Muscle layer of duodenum (tissue), 2 donors: ENCODE measurements around the gene MME.

Experiments used
- H3K27ac ChIP-seq: one replicate; pipeline ENCODE4 v1.7.0; 2013; ENCODE audit warnings: mild to moderate bottlenecking, low read length
- H3K27me3 ChIP-seq: one replicate; pipeline ENCODE4 v1.7.0; 2013; ENCODE audit warnings: low read depth, mild to moderate bottlenecking, control low read depth, low read length
- H3K36me3 ChIP-seq, 2 donors: one replicate each; pipeline ENCODE4 v1.7.0; 2013; ENCODE audit warnings: low read length in 2 of 2, control low read depth in 1 of 2, mild to moderate bottlenecking in 1 of 2; ENCODE audit not compliant: insufficient read depth in 2 of 2, control insufficient read depth in 1 of 2
- H3K4me1 ChIP-seq, 2 donors: one replicate each; pipeline ENCODE4 v1.7.0; 2013; ENCODE audit warnings: low read length in 2 of 2, mild to moderate bottlenecking in 2 of 2, control low read depth in 1 of 2, moderate library complexity in 1 of 2; ENCODE audit not compliant: insufficient read depth in 2 of 2, control insufficient read depth in 1 of 2
- H3K4me3 ChIP-seq, 2 donors: one replicate each; pipeline ENCODE4 v1.7.0; 2013; ENCODE audit warnings: low read length in 2 of 2, low read depth in 1 of 2, mild to moderate bottlenecking in 1 of 2
- H3K9me3 ChIP-seq, 2 donors: one replicate each; pipeline ENCODE4 v1.7.0; 2013; ENCODE audit warnings: low read length in 2 of 2, control low read depth in 1 of 2, mild to moderate bottlenecking in 1 of 2; ENCODE audit not compliant: control insufficient read depth in 1 of 2
- donor health status: healthy.

The MME gene

DNA sequence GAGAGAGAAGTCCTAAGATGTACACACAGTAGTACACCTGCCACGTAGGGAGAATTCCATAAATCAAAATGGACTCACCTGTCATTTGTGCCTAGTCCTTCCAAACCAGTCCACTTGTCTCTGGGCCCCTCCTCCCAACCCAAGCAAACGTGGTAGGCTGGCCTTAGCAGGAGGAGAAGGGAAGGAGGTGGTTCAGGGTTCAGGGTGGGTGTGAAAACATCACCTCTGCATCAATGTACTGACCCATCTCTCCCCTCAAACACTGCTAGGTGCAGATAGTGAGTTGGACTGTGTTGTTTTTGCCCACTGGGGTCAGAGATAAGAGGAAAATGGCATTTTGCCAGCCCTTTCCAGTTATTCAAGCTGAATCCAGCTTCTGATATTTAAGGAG, 99.3 kb downstream of the MME start:
- H3K36me3 ChIP-seq: no peaks in the 10 kb centered on the region
- H3K4me1 ChIP-seq: peaks cover 0 to 3% of the 10 kb centered on the region in 2 donors
- H3K4me3 ChIP-seq: no peak overlapping the region
- H3K27me3 ChIP-seq: no peaks in the 10 kb centered on the region
- no peak overlapping the region for H3K27ac ChIP-seq
- no peaks in the 10 kb centered on the region for H3K9me3 ChIP-seq

DNA sequence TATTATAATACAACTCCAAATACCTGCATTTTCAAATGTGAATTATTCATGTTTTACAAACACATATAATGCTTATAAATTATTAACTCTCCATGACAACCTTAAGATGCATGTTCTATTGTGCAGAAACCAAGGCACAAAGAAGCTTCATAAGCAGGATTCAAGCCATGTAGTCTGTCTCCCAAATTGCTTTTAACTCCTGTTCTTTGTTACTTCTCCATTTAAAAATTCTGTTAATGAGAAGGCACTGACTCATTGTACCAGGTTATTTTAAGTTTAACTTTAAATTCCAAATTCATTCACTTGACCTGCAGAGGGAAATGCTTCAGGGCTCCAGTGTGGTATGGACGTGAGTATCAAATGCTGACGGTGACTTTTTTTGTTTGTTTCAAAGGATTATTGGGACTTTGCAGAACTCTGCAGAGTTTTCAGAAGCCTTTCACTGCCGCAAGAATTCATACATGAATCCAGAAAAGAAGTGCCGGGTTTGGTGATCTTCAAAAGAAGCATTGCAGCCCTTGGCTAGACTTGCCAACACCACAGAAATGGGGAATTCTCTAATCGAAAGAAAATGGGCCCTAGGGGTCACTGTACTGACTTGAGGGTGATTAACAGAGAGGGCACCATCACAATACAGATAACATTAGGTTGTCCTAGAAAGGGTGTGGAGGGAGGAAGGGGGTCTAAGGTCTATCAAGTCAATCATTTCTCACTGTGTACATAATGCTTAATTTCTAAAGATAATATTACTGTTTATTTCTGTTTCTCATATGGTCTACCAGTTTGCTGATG, 100.0 kb downstream of the MME start:
- Histone ChIP-seq H3K27ac (no peak overlapping the region), H3K4me1 (peaks cover 0 to 3% of the 10 kb centered on the region in 2 donors), H3K9me3 (no peaks in the 10 kb centered on the region), H3K27me3 (no peaks in the 10 kb centered on the region), H3K36me3 (no peaks in the 10 kb centered on the region), H3K4me3 (no peak overlapping the region)

GRCh38 chr3:155182467-155182866, 102.3 kb downstream of the MME start:
- no peak overlapping the region for H3K27ac ChIP-seq
- no peaks in the 10 kb centered on the region for H3K36me3 ChIP-seq
- H3K4me1 ChIP-seq: peaks cover 0 to 3% of the 10 kb centered on the region in 2 donors
- no peak overlapping the region for H3K4me3 ChIP-seq
- H3K27me3 ChIP-seq: no peaks in the 10 kb centered on the region
- no peaks in the 10 kb centered on the region for H3K9me3 ChIP-seq

- Histone ChIP-seq H3K27me3 (no peaks in the 10 kb centered on the region), H3K36me3 (no peaks in the 10 kb centered on the region), H3K9me3 (no peaks in the 10 kb centered on the region), H3K4me1 (peaks cover 0 to 3% of the 10 kb centered on the region in 2 donors), H3K4me3 (no peak overlapping the region), H3K27ac (no peak overlapping the region)
These were observed 103.9 kb downstream of the MME start for GRCh38 chr3:155184011-155184410.

DNA sequence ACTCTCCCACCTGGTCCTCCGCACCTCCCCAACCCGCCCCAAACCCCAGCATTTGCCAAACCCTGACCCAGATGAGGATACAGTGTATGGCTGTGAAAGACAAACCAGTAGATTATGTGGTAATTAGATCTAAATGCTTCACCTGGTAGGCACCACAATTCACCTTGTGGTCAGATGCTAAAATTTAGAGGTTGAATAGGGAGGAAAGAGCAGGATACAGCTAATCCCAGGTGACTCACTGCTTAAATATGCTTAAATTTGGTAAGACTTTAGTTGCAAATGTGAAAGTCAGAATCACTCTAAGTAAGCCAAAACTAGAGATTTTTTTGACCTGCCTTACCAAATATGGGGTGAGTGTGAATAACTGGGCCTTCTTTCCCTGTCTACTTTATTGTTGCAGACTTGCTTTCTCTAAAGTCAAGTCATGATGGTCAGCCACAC, 105.5 kb downstream of the MME start:
- Histone ChIP-seq H3K27ac (no peak overlapping the region), H3K4me1 (peaks cover 0 to 3% of the 10 kb centered on the region in 2 donors), H3K4me3 (no peak overlapping the region), H3K36me3 (no peaks in the 10 kb centered on the region), H3K9me3 (no peaks in the 10 kb centered on the region), H3K27me3 (no peaks in the 10 kb centered on the region)

GRCh38 chr3:155188031-155188430, 107.9 kb downstream of the MME start:
- Histone ChIP-seq H3K9me3 (no peaks in the 10 kb centered on the region), H3K27me3 (no peaks in the 10 kb centered on the region), H3K27ac (no peak overlapping the region), H3K4me3 (no peak overlapping the region), H3K4me1 (peaks cover 3 to 9% of the 10 kb centered on the region in 2 donors), H3K36me3 (no peaks in the 10 kb centered on the region)

- Histone ChIP-seq H3K9me3 (no peaks in the 10 kb centered on the region), H3K4me3 (no peak overlapping the region), H3K4me1 (peaks cover 0 to 9% of the 10 kb centered on the region in 2 donors), H3K27me3 (no peaks in the 10 kb centered on the region), H3K36me3 (no peaks in the 10 kb centered on the region), H3K27ac (no peak overlapping the region)
These were observed 109.4 kb downstream of the MME start for GRCh38 chr3:155189478-155189877.

GRCh38 chr3:155190691-155191090, 110.6 kb downstream of the MME start:
- Histone ChIP-seq H3K9me3 (no peaks in the 10 kb centered on the region), H3K36me3 (no peaks in the 10 kb centered on the region), H3K4me1 (peaks cover 0 to 9% of the 10 kb centered on the region in 2 donors), H3K27me3 (no peaks in the 10 kb centered on the region), H3K27ac (no peak overlapping the region), H3K4me3 (no peak overlapping the region)

DNA sequence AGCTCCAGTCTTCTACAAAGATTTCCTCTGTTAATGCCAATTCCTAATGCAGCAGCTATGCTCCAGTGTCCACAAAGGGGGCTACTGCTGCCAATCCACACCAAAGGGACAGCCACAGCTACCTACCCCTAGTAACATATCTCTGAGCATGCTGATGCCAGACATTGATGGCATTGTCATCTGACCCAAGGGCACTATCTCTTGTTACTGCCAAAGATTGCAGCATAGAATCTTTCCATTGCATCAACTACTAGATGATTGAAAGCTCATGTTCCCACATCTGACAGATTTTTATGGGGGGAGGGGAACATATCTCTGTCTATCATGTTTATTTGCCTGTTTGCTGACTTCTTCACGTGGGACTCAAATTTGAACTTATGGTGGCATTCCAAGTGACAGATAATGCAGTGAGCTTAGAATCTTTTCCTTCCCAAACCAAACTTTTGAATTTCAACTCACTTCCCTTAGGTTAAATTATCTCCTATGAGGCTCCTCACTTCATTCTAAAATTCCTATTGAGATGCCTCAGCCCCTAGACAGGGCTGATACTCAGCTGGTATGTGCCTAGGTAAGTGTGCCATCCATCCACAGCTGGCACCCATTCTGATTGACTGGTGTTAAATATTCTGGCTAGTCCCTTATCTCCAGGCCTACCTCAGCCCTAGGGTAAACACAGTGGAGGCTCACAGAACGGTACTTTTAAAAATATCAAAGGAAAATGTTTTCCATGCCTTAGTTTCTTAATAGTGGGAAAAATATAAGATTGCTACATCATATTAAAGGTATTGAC, 113.0 kb downstream of the MME start:
- H3K27ac ChIP-seq: no peak overlapping the region
- no peaks in the 10 kb centered on the region for H3K9me3 ChIP-seq
- H3K4me1 ChIP-seq: peaks cover 0 to 9% of the 10 kb centered on the region in 2 donors
- H3K36me3 ChIP-seq: no peaks in the 10 kb centered on the region
- no peaks in the 10 kb centered on the region for H3K27me3 ChIP-seq
- no peak overlapping the region for H3K4me3 ChIP-seq

DNA sequence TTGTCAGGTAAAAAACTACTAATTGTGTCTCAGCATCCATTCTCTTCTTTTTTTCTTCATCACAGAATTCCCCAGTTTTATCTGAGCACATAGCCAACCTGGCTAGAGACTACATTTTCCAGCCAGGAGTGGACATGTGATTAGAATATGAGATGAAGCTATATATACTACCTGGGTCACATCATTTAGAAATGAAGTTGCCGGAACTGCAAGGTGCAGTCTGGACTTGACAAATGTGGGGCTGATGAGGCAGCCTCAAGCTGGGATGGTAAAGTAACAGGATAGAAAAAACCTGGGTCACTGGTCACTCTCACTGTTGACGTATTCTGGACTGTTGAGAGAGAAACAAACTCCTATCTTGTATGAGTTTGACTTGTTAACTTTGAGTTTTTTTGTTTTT, 113.7 kb downstream of the MME start:
- Histone ChIP-seq H3K4me3 (no peak overlapping the region), H3K9me3 (no peaks in the 10 kb centered on the region), H3K27ac (no peak overlapping the region), H3K27me3 (no peaks in the 10 kb centered on the region), H3K4me1 (peaks cover 0 to 9% of the 10 kb centered on the region in 2 donors), H3K36me3 (no peaks in the 10 kb centered on the region)

DNA sequence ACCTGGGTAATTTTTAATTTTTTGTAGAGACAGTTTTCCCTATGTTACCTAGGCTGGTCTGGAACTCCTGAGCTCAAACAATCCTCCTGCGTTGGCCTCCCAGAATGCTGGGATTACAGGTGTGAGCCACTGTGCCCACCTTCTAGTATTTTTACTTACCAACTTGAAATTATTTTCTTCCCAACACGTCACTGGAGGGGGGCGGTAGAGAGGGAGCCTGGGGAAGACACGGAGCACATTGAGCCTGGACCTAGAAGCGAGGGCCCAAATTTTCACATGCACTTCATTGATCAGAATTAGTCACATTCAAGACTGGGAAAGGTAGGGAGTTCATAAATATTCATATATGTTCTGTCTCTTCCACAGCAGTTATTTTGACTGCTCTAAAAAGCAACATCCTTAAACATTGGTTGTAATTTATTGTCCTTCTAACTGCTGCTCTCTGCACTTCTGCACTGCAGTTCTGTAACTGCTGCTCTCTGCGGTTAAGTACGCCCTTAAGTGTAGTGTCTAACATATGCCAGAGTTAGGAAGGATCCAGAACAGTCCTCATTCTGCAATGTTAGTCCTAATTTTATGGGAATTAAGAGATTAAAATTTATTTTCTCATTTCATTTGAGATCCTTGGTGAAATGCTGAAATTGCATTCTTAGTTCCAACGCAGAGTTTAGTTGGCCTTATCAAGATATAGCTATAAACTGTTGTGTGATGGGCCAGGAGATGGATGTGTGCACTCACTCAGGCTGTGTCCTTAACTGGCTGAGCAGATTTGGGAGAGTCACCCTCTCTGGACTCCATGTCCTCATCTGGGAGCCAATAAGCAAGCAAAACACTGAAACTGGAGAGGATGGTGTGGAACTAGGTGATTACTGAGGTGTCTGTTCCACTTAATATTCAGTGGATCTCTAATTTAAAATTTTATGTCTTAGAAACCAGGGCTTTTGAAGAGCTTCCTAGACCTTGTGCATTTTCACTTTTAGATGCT, 115.1 kb downstream of the MME start:
- Histone ChIP-seq H3K4me3 (no peak overlapping the region), H3K27ac (no peak overlapping the region), H3K4me1 (peaks cover 0 to 9% of the 10 kb centered on the region in 2 donors), H3K9me3 (no peaks in the 10 kb centered on the region), H3K36me3 (no peaks in the 10 kb centered on the region), H3K27me3 (no peaks in the 10 kb centered on the region)
